Esophagus squamous epithelium (tissue), 4 donors: ENCODE results near the gene PRKCA.

Source experiments
- POLR2A ChIP-seq, 4 donors: fragments of 450-650 bp; IDR thresholded peaks; one replicate each; pipeline ENCODE4 v1.6.1; 2017; ENCODE audit warnings: antibody characterized with exemption in 4 of 4, mild to moderate bottlenecking in 4 of 4, moderate library complexity in 3 of 4
- TF ChIP-seq, protein P1 (sequence below), 6 experiments: fragments of 450-650 bp in 4 of 6; fragments of 200-600 bp in 2 of 6; sonication (generic) in 2 of 6; IDR thresholded peaks; one replicate each; pipeline ENCODE4 v1.5.1; 2016 to 2019; ENCODE audit warnings: antibody characterized with exemption in 6 of 6, mild to moderate bottlenecking in 4 of 6, moderate library complexity in 4 of 6

DNA sequence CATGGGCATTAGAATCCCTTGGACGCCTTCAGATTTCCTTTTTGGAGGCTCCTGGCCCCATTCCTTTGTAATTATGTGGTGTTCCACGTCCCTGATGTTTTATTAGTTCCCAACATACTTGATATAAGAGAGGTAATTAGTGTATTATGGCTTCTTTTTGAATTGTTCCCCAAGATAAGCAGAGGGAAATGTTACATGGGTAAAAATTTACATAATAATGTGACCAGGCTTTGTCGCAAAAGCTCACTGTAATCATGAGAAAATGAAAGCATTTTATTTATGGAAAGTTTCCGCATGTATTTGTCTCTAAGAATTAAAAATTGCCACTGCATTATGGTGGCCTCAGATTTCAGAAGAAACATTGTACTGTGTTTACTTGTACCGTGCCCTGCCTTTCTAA, 177.8 kb downstream of the PRKCA start:
- TF ChIP-seq, protein P1, sequence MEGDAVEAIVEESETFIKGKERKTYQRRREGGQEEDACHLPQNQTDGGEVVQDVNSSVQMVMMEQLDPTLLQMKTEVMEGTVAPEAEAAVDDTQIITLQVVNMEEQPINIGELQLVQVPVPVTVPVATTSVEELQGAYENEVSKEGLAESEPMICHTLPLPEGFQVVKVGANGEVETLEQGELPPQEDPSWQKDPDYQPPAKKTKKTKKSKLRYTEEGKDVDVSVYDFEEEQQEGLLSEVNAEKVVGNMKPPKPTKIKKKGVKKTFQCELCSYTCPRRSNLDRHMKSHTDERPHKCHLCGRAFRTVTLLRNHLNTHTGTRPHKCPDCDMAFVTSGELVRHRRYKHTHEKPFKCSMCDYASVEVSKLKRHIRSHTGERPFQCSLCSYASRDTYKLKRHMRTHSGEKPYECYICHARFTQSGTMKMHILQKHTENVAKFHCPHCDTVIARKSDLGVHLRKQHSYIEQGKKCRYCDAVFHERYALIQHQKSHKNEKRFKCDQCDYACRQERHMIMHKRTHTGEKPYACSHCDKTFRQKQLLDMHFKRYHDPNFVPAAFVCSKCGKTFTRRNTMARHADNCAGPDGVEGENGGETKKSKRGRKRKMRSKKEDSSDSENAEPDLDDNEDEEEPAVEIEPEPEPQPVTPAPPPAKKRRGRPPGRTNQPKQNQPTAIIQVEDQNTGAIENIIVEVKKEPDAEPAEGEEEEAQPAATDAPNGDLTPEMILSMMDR (IDR thresholded peaks at IDR 0.05), result no peak
- TF ChIP-seq POLR2A (IDR thresholded peaks at IDR 0.05), result no peak
